ENCODE data around the gene GJE1. TPM values are rescaled to one million over a fixed set of nuclear protein-coding genes. Genes with fewer than 3 reads are reported as not detected.
"Not testable (repeated sequence)": the region's sequence is repeated elsewhere in the genome, so short reads cannot be mapped to it uniquely, and the experiment has no call there.

The GJE1 gene, protein sequence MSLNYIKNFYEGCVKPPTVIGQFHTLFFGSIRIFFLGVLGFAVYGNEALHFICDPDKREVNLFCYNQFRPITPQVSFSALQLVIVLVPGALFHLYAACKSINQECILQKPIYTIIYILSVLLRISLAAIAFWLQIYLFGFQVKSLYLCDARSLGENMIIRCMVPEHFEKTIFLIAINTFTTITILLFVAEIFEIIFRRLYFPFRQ
- total RNA-seq (not detected), polyA plus RNA-seq (not detected)
- long read RNA-seq, donor 1, result 0 reads
- long read RNA-seq, donor 2, result 0 reads
- long read RNA-seq, donor 3, result 0 reads
- long read RNA-seq, donor 4, result 0 reads
- long read RNA-seq, donor 5, result 0 reads

DNA sequence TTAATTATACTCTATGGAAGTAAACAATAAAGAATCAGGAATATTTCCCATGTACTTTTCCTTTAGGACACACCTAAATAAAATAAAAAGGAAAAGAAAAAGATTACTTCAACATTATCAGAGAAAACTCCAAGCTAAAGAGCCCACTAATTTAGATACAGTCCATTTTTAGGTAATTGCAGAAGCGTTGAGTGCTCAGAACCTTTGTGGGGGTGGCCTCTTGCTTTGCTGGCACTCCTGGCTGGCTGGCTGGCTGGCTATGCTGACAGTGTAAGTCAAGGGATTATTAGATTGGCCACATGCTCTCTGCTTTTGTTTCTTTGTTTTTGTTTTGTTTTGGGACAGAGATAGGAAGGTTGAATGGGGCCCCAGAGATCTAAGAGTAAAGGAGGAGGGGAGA is at the start of gene GJE1:
Gene GJE1 (plus strand): TSS at position 301 of the 400 bp plus-strand sequence. CDS start 234 bp downstream, outside the sequence.
- ATAC-seq (ENCODE audit: insufficient read depth, low FRiP score), result no peak

DNA sequence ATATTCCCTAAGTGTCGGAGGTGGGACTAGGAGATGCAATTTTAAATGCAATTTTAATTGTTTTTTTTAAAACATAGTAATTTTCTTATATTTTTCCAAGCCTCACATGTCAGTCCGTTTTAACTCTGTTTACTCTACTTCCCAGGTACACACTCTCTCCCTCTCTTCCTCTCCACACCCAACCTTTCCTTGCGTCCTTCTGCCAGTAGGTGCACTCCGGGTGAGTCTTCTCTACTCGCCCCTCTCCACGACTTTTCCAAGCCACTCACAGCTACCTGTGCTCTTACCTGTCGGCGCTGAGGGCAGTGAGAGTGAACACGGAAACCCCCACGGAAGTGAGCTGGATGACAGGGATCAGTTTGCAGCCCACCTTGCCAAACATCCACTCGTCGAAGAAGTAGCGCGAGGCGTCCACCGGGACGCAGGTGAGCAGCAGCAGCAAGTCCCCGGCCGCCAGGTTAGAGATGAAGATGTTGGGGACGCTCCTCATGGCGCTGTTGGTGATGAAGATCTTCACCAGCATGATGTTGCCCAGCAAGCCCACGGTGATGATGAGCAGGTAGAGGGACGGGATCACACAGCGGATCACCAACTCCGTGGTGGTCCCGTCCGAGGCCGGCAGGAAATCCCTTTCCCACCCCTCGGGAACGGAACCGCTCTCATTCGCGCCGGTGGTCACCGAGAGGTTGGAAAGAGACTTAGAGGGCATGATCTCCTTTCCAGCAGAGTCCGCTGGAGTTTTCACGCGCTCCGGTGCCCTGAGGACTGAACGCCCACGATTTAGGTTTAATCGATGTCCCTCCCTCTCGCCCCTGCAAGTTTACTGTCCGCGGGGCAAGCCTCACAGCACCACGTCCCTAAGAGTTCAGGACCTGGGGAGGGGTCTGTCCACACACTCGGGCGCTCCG is 44.5 kb upstream of the GJE1 start:
- H3K9me3 ChIP-seq (ENCODE audit: control insufficient read depth in 4 of 4, insufficient read depth in 3 of 4, low read length in 3 of 4), result peaks cover 0 to 7% (median 0%) of the 10 kb centered on the region in 4 donors
- no peak overlapping the region for H3K4me3 ChIP-seq
- no peak for DNase-seq
- peaks cover 0 to 1% (median 0%) of the 10 kb centered on the region in 5 donors for H3K4me1 ChIP-seq (ENCODE audit: control insufficient read depth in 5 of 5, insufficient read depth in 5 of 5, low read length in 5 of 5)
- 16 to 21% methylated on average over 49 of the region's 49 CpGs for WGBS, 2 donors
- no peaks in the 10 kb centered on the region for H3K36me3 ChIP-seq (ENCODE audit: control insufficient read depth in 4 of 4, insufficient read depth in 4 of 4, low read length in 4 of 4)
- TF ChIP-seq, protein P1, sequence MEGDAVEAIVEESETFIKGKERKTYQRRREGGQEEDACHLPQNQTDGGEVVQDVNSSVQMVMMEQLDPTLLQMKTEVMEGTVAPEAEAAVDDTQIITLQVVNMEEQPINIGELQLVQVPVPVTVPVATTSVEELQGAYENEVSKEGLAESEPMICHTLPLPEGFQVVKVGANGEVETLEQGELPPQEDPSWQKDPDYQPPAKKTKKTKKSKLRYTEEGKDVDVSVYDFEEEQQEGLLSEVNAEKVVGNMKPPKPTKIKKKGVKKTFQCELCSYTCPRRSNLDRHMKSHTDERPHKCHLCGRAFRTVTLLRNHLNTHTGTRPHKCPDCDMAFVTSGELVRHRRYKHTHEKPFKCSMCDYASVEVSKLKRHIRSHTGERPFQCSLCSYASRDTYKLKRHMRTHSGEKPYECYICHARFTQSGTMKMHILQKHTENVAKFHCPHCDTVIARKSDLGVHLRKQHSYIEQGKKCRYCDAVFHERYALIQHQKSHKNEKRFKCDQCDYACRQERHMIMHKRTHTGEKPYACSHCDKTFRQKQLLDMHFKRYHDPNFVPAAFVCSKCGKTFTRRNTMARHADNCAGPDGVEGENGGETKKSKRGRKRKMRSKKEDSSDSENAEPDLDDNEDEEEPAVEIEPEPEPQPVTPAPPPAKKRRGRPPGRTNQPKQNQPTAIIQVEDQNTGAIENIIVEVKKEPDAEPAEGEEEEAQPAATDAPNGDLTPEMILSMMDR (IDR thresholded peaks at IDR 0.05; ENCODE audit: control extremely low read depth, extremely low read depth), result no peak
- no peak for ATAC-seq (ENCODE audit: insufficient read depth, low FRiP score)
- H3K27ac ChIP-seq (ENCODE audit: low read depth in 1 of 2, low read length in 1 of 2), result no peak overlapping the region
- H3K9ac ChIP-seq (ENCODE audit: insufficient read depth in 1 of 2, low read length in 2 of 2), result no peak overlapping the region
- peaks cover 0 to 20% (median 9%) of the 10 kb centered on the region in 3 donors for H3K27me3 ChIP-seq (ENCODE audit: control insufficient read depth in 3 of 3, insufficient read depth in 3 of 3, low read length in 2 of 3)

More for the DNA sequence above, at the start of gene GJE1:
- H3K9me3 ChIP-seq (ENCODE audit: control insufficient read depth in 4 of 4, insufficient read depth in 3 of 4, low read length in 3 of 4), result peaks cover 0 to 6% (median 1%) of the 10 kb centered on the region in 4 donors
- H3K9ac ChIP-seq (ENCODE audit: insufficient read depth in 1 of 2, low read length in 2 of 2), result no peak within 1 kb of the TSS
- peaks cover 0 to 3% (median 0%) of the 10 kb centered on the region in 3 donors for H3K27me3 ChIP-seq (ENCODE audit: control insufficient read depth in 3 of 3, insufficient read depth in 3 of 3, low read length in 2 of 3)
- TF ChIP-seq, protein P1 (IDR thresholded peaks at IDR 0.05; ENCODE audit: control extremely low read depth, extremely low read depth), result no peak
- H3K36me3 ChIP-seq (ENCODE audit: control insufficient read depth in 4 of 4, insufficient read depth in 4 of 4, low read length in 4 of 4), result no peaks in the 10 kb centered on the region
- DNase-seq, result no peak
- no peak within 1 kb of the TSS for H3K4me3 ChIP-seq
- H3K27ac ChIP-seq (ENCODE audit: low read depth in 1 of 2, low read length in 1 of 2), result no peak within 1 kb of the TSS
- no peaks in the 10 kb centered on the region for H3K4me1 ChIP-seq (ENCODE audit: control insufficient read depth in 5 of 5, insufficient read depth in 5 of 5, low read length in 5 of 5)
- 74 to 78% methylated on average over 1 of the region's 1 CpG for WGBS, 2 donors

DNA sequence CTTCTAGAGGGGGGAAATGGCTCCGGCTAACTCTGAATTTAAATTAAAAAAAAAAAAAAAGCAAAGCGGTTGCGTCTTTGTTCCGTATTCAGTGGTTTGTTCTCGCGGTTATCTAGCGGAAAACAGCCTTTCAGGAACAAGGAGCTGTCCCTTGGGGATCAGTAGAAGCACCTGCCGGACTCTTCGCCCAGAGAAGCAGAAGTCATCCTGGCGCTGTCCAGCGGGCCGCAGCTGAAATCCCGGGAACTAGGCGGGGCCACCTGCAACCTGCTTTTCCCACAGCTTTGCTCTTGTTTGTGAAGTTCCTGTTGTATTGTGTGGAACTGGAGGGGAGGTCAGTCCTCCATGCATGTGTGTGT is 43.9 kb upstream of the GJE1 start:
- Histone ChIP-seq H3K9ac (ENCODE audit: insufficient read depth in 1 of 2, low read length in 2 of 2) (no peak overlapping the region), H3K9me3 (ENCODE audit: control insufficient read depth in 4 of 4, insufficient read depth in 3 of 4, low read length in 3 of 4) (peaks cover 0 to 7% (median 0%) of the 10 kb centered on the region in 4 donors), H3K27me3 (ENCODE audit: control insufficient read depth in 3 of 3, insufficient read depth in 3 of 3, low read length in 2 of 3) (peaks cover 0 to 20% (median 9%) of the 10 kb centered on the region in 3 donors), H3K4me3 (no peak overlapping the region), H3K4me1 (ENCODE audit: control insufficient read depth in 5 of 5, insufficient read depth in 5 of 5, low read length in 5 of 5) (peaks cover 0 to 1% (median 0%) of the 10 kb centered on the region in 5 donors), H3K36me3 (ENCODE audit: control insufficient read depth in 4 of 4, insufficient read depth in 4 of 4, low read length in 4 of 4) (no peaks in the 10 kb centered on the region), H3K27ac (ENCODE audit: low read depth in 1 of 2, low read length in 1 of 2) (no peak overlapping the region)
- TF ChIP-seq, protein P1 (IDR thresholded peaks at IDR 0.05; ENCODE audit: control extremely low read depth, extremely low read depth), result no peak
- 0 to 2% methylated on average over 14 of the region's 14 CpGs for WGBS, 2 donors
- ATAC-seq (ENCODE audit: insufficient read depth, low FRiP score), result no peak
- DNase-seq, result peak; percentile 41 to 63 (median 58)

DNA sequence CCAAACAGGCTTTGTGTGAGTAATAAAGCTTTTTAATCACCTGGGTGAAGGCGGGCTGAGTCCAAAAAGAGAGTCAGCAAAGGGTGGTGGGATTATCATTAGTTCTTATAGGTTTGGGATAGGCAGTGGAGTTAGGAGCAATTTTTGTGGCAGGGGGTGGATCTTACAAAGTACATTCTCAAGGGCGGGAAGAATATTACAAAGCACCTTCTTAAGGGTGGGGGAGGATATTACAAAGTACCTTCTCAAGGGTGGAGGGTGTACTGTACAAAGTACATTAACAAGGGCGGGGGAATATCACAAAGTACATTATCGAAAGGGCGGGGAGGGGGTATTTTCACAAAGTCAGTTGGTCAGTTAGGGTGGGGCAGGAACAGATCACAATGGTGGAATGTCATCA is 27.9 kb upstream of the GJE1 start:
- H3K9ac ChIP-seq (ENCODE audit: insufficient read depth in 1 of 2, low read length in 2 of 2); H3K27ac ChIP-seq (ENCODE audit: low read depth in 1 of 2, low read length in 1 of 2); H3K4me3 ChIP-seq; ATAC-seq (ENCODE audit: insufficient read depth, low FRiP score); H3K4me1 ChIP-seq (ENCODE audit: control insufficient read depth in 5 of 5, insufficient read depth in 5 of 5, low read length in 5 of 5); H3K9me3 ChIP-seq (ENCODE audit: control insufficient read depth in 4 of 4, insufficient read depth in 3 of 4, low read length in 3 of 4); DNase-seq; H3K36me3 ChIP-seq (ENCODE audit: control insufficient read depth in 4 of 4, insufficient read depth in 4 of 4, low read length in 4 of 4); H3K27me3 ChIP-seq (ENCODE audit: control insufficient read depth in 3 of 3, insufficient read depth in 3 of 3, low read length in 2 of 3): not testable (repeated sequence)
- 80 to 88% methylated on average over 5 of the region's 5 CpGs for WGBS, 2 donors

DNA sequence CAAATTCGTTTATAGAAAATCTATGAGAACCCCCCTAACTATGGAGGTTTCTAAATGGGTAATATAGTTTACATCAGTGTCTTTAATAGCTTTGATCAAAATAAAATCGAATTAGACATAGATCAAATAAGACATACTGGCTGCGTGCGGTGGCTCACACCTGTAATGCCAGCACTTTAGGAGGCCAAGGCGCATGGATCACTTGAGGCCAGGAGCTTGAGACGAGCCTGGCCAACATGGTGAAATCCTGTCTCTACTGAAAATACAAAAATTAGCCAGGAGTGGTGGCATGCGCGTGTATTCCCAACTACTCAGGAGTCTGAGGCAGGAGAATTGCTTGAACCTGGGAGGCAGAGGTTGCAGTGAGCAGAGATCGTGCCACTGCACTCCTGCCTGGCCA is 21.9 kb upstream of the GJE1 start:
- not testable (repeated sequence) for ATAC-seq (ENCODE audit: insufficient read depth, low FRiP score)

More for the DNA sequence above, 21.9 kb upstream of the GJE1 start:
- not testable (repeated sequence) for H3K27me3 ChIP-seq (ENCODE audit: control insufficient read depth in 3 of 3, insufficient read depth in 3 of 3, low read length in 2 of 3); H3K4me1 ChIP-seq (ENCODE audit: control insufficient read depth in 5 of 5, insufficient read depth in 5 of 5, low read length in 5 of 5); H3K9me3 ChIP-seq (ENCODE audit: control insufficient read depth in 4 of 4, insufficient read depth in 3 of 4, low read length in 3 of 4); H3K27ac ChIP-seq (ENCODE audit: low read depth in 1 of 2, low read length in 1 of 2); H3K9ac ChIP-seq (ENCODE audit: insufficient read depth in 1 of 2, low read length in 2 of 2); H3K36me3 ChIP-seq (ENCODE audit: control insufficient read depth in 4 of 4, insufficient read depth in 4 of 4, low read length in 4 of 4); H3K4me3 ChIP-seq; DNase-seq
- 88 to 89% methylated on average over 9 of the region's 9 CpGs for WGBS, 2 donors

Data from lung (tissue), 16 donors.